Measurements from ENCODE around the gene ZNF670. TPM values are rescaled to one million over a fixed set of nuclear protein-coding genes. Genes with fewer than 3 reads are reported as not detected.

The ZNF670 gene
- total RNA-seq, 1 donor from 2014 or later = 2.9 TPM

- H3K4me3 Mint-ChIP-seq = no peak overlapping the region
Observed at GRCh38 chr1:247113094-247113497, 34.5 kb upstream of the ZNF670 start.

GRCh38 chr1:247112479-247112781, 33.8 kb upstream of the ZNF670 start:
- Mint-ChIP-seq H3K27me3 (ENCODE audit: insufficient read depth) (peaks cover 40% of the 10 kb centered on the region), H3K4me1 (ENCODE audit: low read depth) (peaks cover 6% of the 10 kb centered on the region), H3K9me3 (peaks cover 14% of the 10 kb centered on the region), H3K27ac (no peak overlapping the region), H3K4me3 (no peak overlapping the region), H3K36me3 (ENCODE audit: low read depth) (peaks cover 4% of the 10 kb centered on the region)
- no peak for DNase-seq (ENCODE audit: low spot score)
- intact Hi-C loops (cut with micrococcal nuclease) = no loop called here

More at GRCh38 chr1:247113094-247113497, 34.5 kb upstream of the ZNF670 start:
- Mint-ChIP-seq H3K36me3 (ENCODE audit: low read depth) (peaks cover 4% of the 10 kb centered on the region), H3K27ac (no peak overlapping the region), H3K27me3 (ENCODE audit: insufficient read depth) (peaks cover 36% of the 10 kb centered on the region), H3K9me3 (peaks cover 11% of the 10 kb centered on the region), H3K4me1 (ENCODE audit: low read depth) (peaks cover 6% of the 10 kb centered on the region)
- intact Hi-C loops (cut with micrococcal nuclease) = no loop called here
- DNase-seq (ENCODE audit: low spot score) = no peak

GRCh38 chr1:247111700-247112478, 33.3 kb upstream of the ZNF670 start:
- H3K27me3 Mint-ChIP-seq (ENCODE audit: insufficient read depth) = peaks cover 40% of the 10 kb centered on the region
- DNase-seq (ENCODE audit: low spot score) = no peak
- peaks cover 4% of the 10 kb centered on the region for H3K36me3 Mint-ChIP-seq (ENCODE audit: low read depth)
- H3K27ac Mint-ChIP-seq = no peak overlapping the region
- intact Hi-C loops (cut with micrococcal nuclease) = no loop called here
- H3K4me3 Mint-ChIP-seq = no peak overlapping the region
- H3K4me1 Mint-ChIP-seq (ENCODE audit: low read depth) = peaks cover 6% of the 10 kb centered on the region
- peaks cover 15% of the 10 kb centered on the region for H3K9me3 Mint-ChIP-seq

GRCh38 chr1:247111259-247111699, 32.7 kb upstream of the ZNF670 start:
- H3K36me3 Mint-ChIP-seq (ENCODE audit: low read depth) = peaks cover 4% of the 10 kb centered on the region
- H3K9me3 Mint-ChIP-seq = peaks cover 16% of the 10 kb centered on the region
- peak overlapping the region; percentile 80 for H3K4me3 Mint-ChIP-seq
- no peak overlapping the region for H3K27ac Mint-ChIP-seq
- DNase-seq (ENCODE audit: low spot score) = no peak
- peaks cover 40% of the 10 kb centered on the region for H3K27me3 Mint-ChIP-seq (ENCODE audit: insufficient read depth)
- H3K4me1 Mint-ChIP-seq (ENCODE audit: low read depth) = peaks cover 6% of the 10 kb centered on the region
- intact Hi-C loops (cut with micrococcal nuclease) = no loop called here

GRCh38 chr1:247110627-247111258, 32.1 kb upstream of the ZNF670 start:
- H3K36me3 Mint-ChIP-seq (ENCODE audit: low read depth) = peaks cover 4% of the 10 kb centered on the region
- H3K4me3 Mint-ChIP-seq = peak overlapping the region; percentile 80
- H3K4me1 Mint-ChIP-seq (ENCODE audit: low read depth) = peaks cover 6% of the 10 kb centered on the region
- peaks cover 19% of the 10 kb centered on the region for H3K9me3 Mint-ChIP-seq
- peaks cover 40% of the 10 kb centered on the region for H3K27me3 Mint-ChIP-seq (ENCODE audit: insufficient read depth)
- no peak for DNase-seq (ENCODE audit: low spot score)
- peak overlapping the region; percentile 21 for H3K27ac Mint-ChIP-seq
- intact Hi-C loops (cut with micrococcal nuclease) = no loop called here

GRCh38 chr1:247107694-247108093, 29.1 kb upstream of the ZNF670 start:
- no peak overlapping the region for H3K27ac Mint-ChIP-seq
- intact Hi-C loops (cut with micrococcal nuclease) = no loop called here
- H3K4me3 Mint-ChIP-seq = no peak overlapping the region
- H3K9me3 Mint-ChIP-seq = peaks cover 31% of the 10 kb centered on the region
- peaks cover 16% of the 10 kb centered on the region for H3K4me1 Mint-ChIP-seq (ENCODE audit: low read depth)
- H3K27me3 Mint-ChIP-seq (ENCODE audit: insufficient read depth) = peaks cover 31% of the 10 kb centered on the region
- no peak for DNase-seq (ENCODE audit: low spot score)
- H3K36me3 Mint-ChIP-seq (ENCODE audit: low read depth) = peaks cover 3% of the 10 kb centered on the region

GRCh38 chr1:247105966-247106365, 27.4 kb upstream of the ZNF670 start:
- Mint-ChIP-seq H3K9me3 (peaks cover 45% of the 10 kb centered on the region), H3K4me1 (ENCODE audit: low read depth) (peaks cover 20% of the 10 kb centered on the region), H3K4me3 (no peak overlapping the region), H3K27me3 (ENCODE audit: insufficient read depth) (peaks cover 27% of the 10 kb centered on the region), H3K27ac (no peak overlapping the region), H3K36me3 (ENCODE audit: low read depth) (peaks cover 19% of the 10 kb centered on the region)
- no peak for DNase-seq (ENCODE audit: low spot score)
- intact Hi-C loops (cut with micrococcal nuclease) = no loop called here

- peaks cover 53% of the 10 kb centered on the region for H3K9me3 Mint-ChIP-seq
- peaks cover 15% of the 10 kb centered on the region for H3K4me1 Mint-ChIP-seq (ENCODE audit: low read depth)
- H3K36me3 Mint-ChIP-seq (ENCODE audit: low read depth) = peaks cover 28% of the 10 kb centered on the region
- no peak overlapping the region for H3K4me3 Mint-ChIP-seq
- no peak overlapping the region for H3K27ac Mint-ChIP-seq
- no peak for DNase-seq (ENCODE audit: low spot score)
- H3K27me3 Mint-ChIP-seq (ENCODE audit: insufficient read depth) = peaks cover 20% of the 10 kb centered on the region
- intact Hi-C loops (cut with micrococcal nuclease) = loop anchor here (1.0 to 5.0 kb wide), 6 partner anchors 27 to 538 kb away; partner anchors contain the start of genes CNST, TFB2M, ZNF496 and ZNF670
Observed at GRCh38 chr1:247104965-247105364, 26.4 kb upstream of the ZNF670 start.

- Mint-ChIP-seq H3K9me3 (peaks cover 50% of the 10 kb centered on the region), H3K4me1 (ENCODE audit: low read depth) (peaks cover 15% of the 10 kb centered on the region), H3K36me3 (ENCODE audit: low read depth) (peaks cover 31% of the 10 kb centered on the region), H3K4me3 (peak within 1 kb of the TSS; percentile 91), H3K27ac (peak within 1 kb of the TSS; percentile 74), H3K27me3 (ENCODE audit: insufficient read depth) (peaks cover 14% of the 10 kb centered on the region)
- DNase-seq (ENCODE audit: low spot score) = peak; percentile 86
- intact Hi-C loops (cut with micrococcal nuclease) = loop anchor here (1.0 to 5.0 kb wide), 6 partner anchors 26 to 537 kb away; partner anchors contain the start of genes CNST, TFB2M, ZNF496 and ZNF670
Observed at GRCh38 chr1:247103859-247104591, 25.4 kb upstream of the ZNF670 start, which contains the start of gene ZNF669. ZNF669 (minus strand) TSS chr1:247104356; CDS start chr1:247104199, 157 bp downstream.

GRCh38 chr1:247102381-247102780, 23.8 kb upstream of the ZNF670 start:
- Mint-ChIP-seq H3K4me1 (ENCODE audit: low read depth) (peaks cover 15% of the 10 kb centered on the region), H3K27ac (no peak overlapping the region), H3K36me3 (ENCODE audit: low read depth) (peaks cover 42% of the 10 kb centered on the region), H3K4me3 (peak overlapping the region; percentile 57), H3K27me3 (ENCODE audit: insufficient read depth) (no peaks in the 10 kb centered on the region), H3K9me3 (peaks cover 52% of the 10 kb centered on the region)
- no peak for DNase-seq (ENCODE audit: low spot score)
- intact Hi-C loops (cut with micrococcal nuclease) = loop anchor here (5.0 kb wide), 2 partner anchors 230 to 535 kb away; partner anchors contain the start of genes CNST, TFB2M and ZNF496

GRCh38 chr1:247100676-247101279, 22.2 kb upstream of the ZNF670 start:
- intact Hi-C loops (cut with micrococcal nuclease) = loop anchor here (5.0 kb wide), 2 partner anchors 232 to 533 kb away; partner anchors contain the start of genes CNST, TFB2M and ZNF496
- H3K36me3 Mint-ChIP-seq (ENCODE audit: low read depth) = peaks cover 52% of the 10 kb centered on the region
- no peaks in the 10 kb centered on the region for H3K27me3 Mint-ChIP-seq (ENCODE audit: insufficient read depth)
- H3K4me1 Mint-ChIP-seq (ENCODE audit: low read depth) = peaks cover 15% of the 10 kb centered on the region
- no peak overlapping the region for H3K27ac Mint-ChIP-seq
- DNase-seq (ENCODE audit: low spot score) = no peak
- peaks cover 63% of the 10 kb centered on the region for H3K9me3 Mint-ChIP-seq
- H3K4me3 Mint-ChIP-seq = peak overlapping the region; percentile 11

GRCh38 chr1:247096958-247097357, 18.3 kb upstream of the ZNF670 start:
- peaks cover 47% of the 10 kb centered on the region for H3K36me3 Mint-ChIP-seq (ENCODE audit: low read depth)

More at GRCh38 chr1:247096958-247097357, 18.3 kb upstream of the ZNF670 start:
- no peak overlapping the region for H3K27ac Mint-ChIP-seq
- no peak for DNase-seq (ENCODE audit: low spot score)
- no peak overlapping the region for H3K4me3 Mint-ChIP-seq
- peaks cover 50% of the 10 kb centered on the region for H3K9me3 Mint-ChIP-seq
- H3K27me3 Mint-ChIP-seq (ENCODE audit: insufficient read depth) = no peaks in the 10 kb centered on the region
- intact Hi-C loops (cut with micrococcal nuclease) = no loop called here
- no peaks in the 10 kb centered on the region for H3K4me1 Mint-ChIP-seq (ENCODE audit: low read depth)
